HL-60 (cell line): ENCODE data around the gene KAT6B.

Experiments
- CTCF ChIP-seq: IDR thresholded peaks from one replicate; pipeline ENCODE4 v1.5.1; 2011; ENCODE audit warnings: low read length, control low read depth, inconsistent platforms; ENCODE audit not compliant: insufficient read depth
- GABPA ChIP-seq: IDR thresholded peaks from 2 replicates; pipeline ENCODE4 v1.6.1; 2012; ENCODE audit warnings: low read depth
- POLR2AphosphoS5 ChIP-seq: IDR thresholded peaks from 2 replicates; pipeline ENCODE4 v1.6.1; 2012; ENCODE audit warnings: low read depth
- REST ChIP-seq: IDR thresholded peaks from 2 replicates; pipeline ENCODE4 v1.6.1; 2012; ENCODE audit warnings: low read depth; ENCODE audit not compliant: insufficient replicate concordance
- SPI1 ChIP-seq: IDR thresholded peaks from 2 replicates; pipeline ENCODE4 v1.6.1; 2012; ENCODE audit warnings: low read depth, mild to moderate bottlenecking, borderline replicate concordance

GRCh38 chr10:74932648-74933047, 106.2 kb downstream of the KAT6B start:
- no peak for TF ChIP-seq GABPA
- no peak for TF ChIP-seq CTCF
- TF ChIP-seq POLR2AphosphoS5 = no peak
- TF ChIP-seq REST = no peak
- TF ChIP-seq SPI1 = no peak
